Measurements from ENCODE around the gene S100P.
A peak's percentile ranks its signal among the peaks of the same experiment; 100 is the strongest.

Gene S100P

DNA sequence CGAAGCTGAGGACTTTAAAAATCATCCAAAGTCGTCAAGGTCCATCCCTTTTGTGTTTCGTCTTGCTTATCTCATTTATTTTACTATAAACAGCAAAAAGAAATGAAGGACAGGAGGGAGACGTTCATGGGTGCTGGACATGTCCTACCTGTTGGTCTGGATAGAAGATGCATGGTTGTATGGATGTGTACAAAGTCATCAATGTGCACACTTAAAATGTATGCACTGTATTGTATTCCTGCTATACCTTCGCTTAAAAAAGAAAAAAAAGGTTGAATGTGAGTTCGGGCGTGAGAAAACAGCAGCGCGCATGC, 22.0 kb downstream of the S100P start:
- DNase-seq (ENCODE audit: extremely low read depth, low read depth) = no peak
- no peak for TF ChIP-seq CTCF (IDR thresholded peaks at IDR 0.05; ENCODE audit: low read depth, low read length)

- peak; percentile 81 for DNase-seq (ENCODE audit: extremely low read depth, low read depth)
- no peak; the same call in 1 of the 2 replicates for TF ChIP-seq CTCF (IDR thresholded peaks at IDR 0.05; ENCODE audit: low read depth, low read length)
Observed at GRCh38 chr4:6716018-6716911, 22.6 kb downstream of the S100P start, which contains the start of gene BLOC1S4. BLOC1S4 (plus strand) TSS chr4:6716174; CDS start chr4:6716210, 36 bp downstream.

DNA sequence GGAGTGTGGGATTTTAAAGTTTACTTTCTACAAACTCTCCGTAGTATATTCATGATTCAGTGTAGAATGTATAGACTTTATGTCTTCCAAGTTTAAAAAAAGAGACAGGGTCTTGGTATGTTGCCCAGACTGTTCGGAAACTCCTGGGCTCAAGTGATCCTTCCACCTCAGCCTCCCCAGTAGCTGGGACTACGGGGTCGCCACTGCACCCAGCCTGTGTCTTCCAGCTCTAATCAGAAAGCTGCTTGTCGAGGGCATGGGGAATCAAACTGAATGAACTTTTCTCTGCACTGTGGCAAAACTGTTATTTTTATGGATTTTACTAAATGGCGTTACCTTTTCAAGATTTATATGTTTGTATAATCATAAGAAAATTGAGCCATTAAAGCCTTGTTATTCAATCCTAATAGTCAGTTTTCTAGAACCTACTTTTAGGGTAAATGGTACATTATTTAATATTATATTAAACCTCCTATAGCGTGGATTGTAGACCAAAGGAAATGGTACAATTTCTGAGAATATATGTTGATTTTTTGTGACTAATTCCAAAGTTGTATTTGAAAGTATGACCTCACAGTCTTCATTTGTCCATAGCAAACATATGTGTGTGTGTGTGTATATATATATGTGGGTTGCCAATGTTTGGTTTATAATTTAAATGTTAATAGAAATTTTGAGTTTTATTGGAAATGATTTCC, 23.4 kb downstream of the S100P start:
- TF ChIP-seq CTCF (IDR thresholded peaks at IDR 0.05; ENCODE audit: low read depth, low read length) = no peak
- DNase-seq (ENCODE audit: extremely low read depth, low read depth) = no peak

- DNase-seq (ENCODE audit: extremely low read depth, low read depth) = no peak
- no peak for TF ChIP-seq CTCF (IDR thresholded peaks at IDR 0.05; ENCODE audit: low read depth, low read length)
Observed at GRCh38 chr4:6718932-6719610, 25.4 kb downstream of the S100P start.

DNA sequence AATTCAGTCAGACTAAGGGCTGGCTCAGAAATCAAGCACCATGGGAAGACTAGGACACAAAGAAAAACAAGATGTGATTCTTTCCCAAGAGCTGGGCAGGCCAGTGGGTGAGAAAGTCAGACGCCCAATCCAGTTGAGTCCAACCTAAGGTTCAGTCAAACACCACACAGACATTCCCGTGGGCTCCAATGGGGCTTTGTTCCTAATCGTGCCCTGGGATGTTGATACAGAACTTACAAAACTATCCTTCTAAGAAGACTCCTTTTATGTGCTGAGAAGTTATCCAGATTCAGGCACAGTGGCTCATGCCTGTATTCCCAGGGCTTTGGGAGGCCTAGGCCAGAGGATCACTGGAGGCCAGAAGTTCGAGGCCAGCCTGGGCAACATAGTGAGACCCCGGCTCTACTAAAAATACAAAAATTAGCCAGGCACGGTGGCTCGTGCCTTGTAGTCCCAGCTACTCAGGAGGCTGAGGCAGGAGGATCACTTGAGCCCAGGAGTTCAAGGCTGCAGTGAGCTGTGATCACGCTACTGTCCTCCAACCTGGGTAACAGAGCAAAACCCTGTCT, 26.0 kb downstream of the S100P start:
- no peak for TF ChIP-seq CTCF (IDR thresholded peaks at IDR 0.05; ENCODE audit: low read depth, low read length)
- DNase-seq (ENCODE audit: extremely low read depth, low read depth) = no peak

DNA sequence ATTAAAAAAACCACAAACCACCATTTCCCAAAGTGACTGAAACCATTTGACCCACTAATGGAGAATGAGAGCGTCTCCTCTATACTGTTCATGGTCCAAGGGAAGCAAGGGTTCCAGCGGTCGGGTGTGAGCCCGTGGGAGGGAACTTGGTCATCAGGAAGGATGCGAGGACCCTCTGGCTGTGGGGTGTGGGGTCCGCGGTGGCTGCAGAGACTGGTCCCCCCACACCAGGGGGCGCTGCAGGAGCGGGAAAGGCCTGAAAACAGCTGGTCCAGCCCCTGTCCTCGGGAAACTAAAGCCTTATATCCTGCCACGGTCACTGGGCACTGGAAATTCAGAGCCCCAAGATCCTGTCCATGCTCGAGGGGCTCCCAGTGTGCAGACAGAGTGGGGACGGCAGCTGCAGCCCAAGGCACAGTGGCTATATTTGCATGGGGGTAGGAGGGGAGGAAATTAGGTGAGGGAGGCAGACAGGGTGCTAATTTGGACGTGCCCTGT, 26.6 kb downstream of the S100P start:
- peak; percentile 46 for DNase-seq (ENCODE audit: extremely low read depth, low read depth)
- TF ChIP-seq CTCF (IDR thresholded peaks at IDR 0.05; ENCODE audit: low read depth, low read length) = peak; percentile 97

Measured in AG09319 (cell line).